Neural cell (in vitro differentiated cells): ENCODE measurements around the gene ACSL6. TPM values are rescaled to one million over a fixed set of nuclear protein-coding genes. Genes with fewer than 3 reads are reported as not detected.

Experiments
- H2AFZ ChIP-seq: fragments of 200-600, 300-800 bp; sonication (generic), shearing (Covaris generic); 2 replicates; pipeline ENCODE4 v1.6.0; 2014; ENCODE audit warnings: low read depth, mild to moderate bottlenecking, antibody characterized with exemption, low read length, moderate library complexity
- H3F3A ChIP-seq: fragments of 200-600 bp; shearing (Covaris generic); 2 replicates; pipeline ENCODE4 v1.6.1; 2016; ENCODE audit warnings: mild to moderate bottlenecking, moderate library complexity, mixed read lengths, antibody characterized with exemption, low read length; ENCODE audit not compliant: insufficient read depth, poor library complexity, severe bottlenecking
- H3K27ac ChIP-seq: fragments of 200-600, 300-800 bp; sonication (generic), shearing (Covaris generic); 2 replicates; pipeline ENCODE4 v1.5.1; 2014; ENCODE audit warnings: mild to moderate bottlenecking, low read length, moderate library complexity
- H3K27me3 ChIP-seq: fragments of 300-800, 200-600 bp; sonication (generic), shearing (Covaris generic); 2 replicates; pipeline ENCODE4 v1.6.0; 2014; ENCODE audit warnings: mild to moderate bottlenecking, low read depth, low read length, moderate library complexity; ENCODE audit not compliant: insufficient read depth
- H3K36me3 ChIP-seq: fragments of 300-800, 200-600 bp; sonication (generic), shearing (Covaris generic); 2 replicates; pipeline ENCODE4 v1.5.1; 2014; ENCODE audit warnings: mild to moderate bottlenecking, antibody characterized with exemption, low read length, moderate library complexity; ENCODE audit not compliant: insufficient read depth
- H3K4me2 ChIP-seq: fragments of 300-800, 200-600 bp; sonication (generic), shearing (Covaris generic); 2 replicates; pipeline ENCODE4 v1.6.0; 2014; ENCODE audit warnings: mild to moderate bottlenecking, low read length
- H3K4me3 ChIP-seq: fragments of 300-800, 200-600 bp; sonication (generic), shearing (Covaris generic); 2 replicates; pipeline ENCODE4 v1.5.1; 2014; ENCODE audit warnings: mild to moderate bottlenecking, low read length, moderate library complexity
- H3K79me2 ChIP-seq: fragments of 200-600 bp; shearing (Covaris generic); replicated peaks from 2 replicates; pipeline ENCODE4 v1.6.0; 2014; ENCODE audit warnings: mild to moderate bottlenecking, low read length, moderate library complexity; ENCODE audit not compliant: insufficient read depth
- H3K9ac ChIP-seq: fragments of 300-800, 200-600 bp; sonication (generic), shearing (Covaris generic); 2 replicates; pipeline ENCODE4 v1.6.1; 2016; ENCODE audit warnings: mild to moderate bottlenecking, low read length, mixed read lengths
- H3K9me2 ChIP-seq: fragments of 200-600 bp; shearing (Covaris generic); 2 replicates; pipeline ENCODE4 v1.6.1; 2016; ENCODE audit warnings: mild to moderate bottlenecking, low read length, mixed read lengths; ENCODE audit not compliant: insufficient read depth
- H3K9me3 ChIP-seq: fragments of 200-600, 300-800 bp; sonication (generic), shearing (Covaris generic); 2 replicates; pipeline ENCODE4 v1.6.1; 2016; ENCODE audit warnings: mild to moderate bottlenecking, mixed run types, low read length, moderate library complexity, mixed read lengths
- H4K20me1 ChIP-seq: fragments of 200-600 bp; shearing (Covaris generic); 2 replicates; pipeline ENCODE4 v1.6.1; 2016; ENCODE audit warnings: mild to moderate bottlenecking, mixed run types; ENCODE audit not compliant: insufficient read depth
- CTCF ChIP-seq: fragments of 450-650 bp; IDR thresholded peaks from 2 replicates; pipeline ENCODE4 v1.5.1; 2014; ENCODE audit warnings: antibody characterized with exemption, mild to moderate bottlenecking, moderate library complexity; ENCODE audit not compliant: poor library complexity, severe bottlenecking
- EP300 ChIP-seq: fragments of 450-650 bp; conservative IDR thresholded peaks from 2 replicates; pipeline ENCODE4 v1.6.1; 2014; ENCODE audit warnings: antibody characterized with exemption, mild to moderate bottlenecking, moderate library complexity; ENCODE audit not compliant: poor library complexity, severe bottlenecking
- EZH2 ChIP-seq: fragments of 200-600, 300-800 bp; shearing (Covaris generic), sonication (generic); IDR thresholded peaks from 2 replicates; pipeline ENCODE4 v1.6.1; 2014; ENCODE audit warnings: antibody characterized with exemption, low read length, borderline replicate concordance, mild to moderate bottlenecking; ENCODE audit not compliant: insufficient read depth, poor library complexity, severe bottlenecking
- MXI1 ChIP-seq: fragments of 450-650 bp; conservative IDR thresholded peaks from 2 replicates; pipeline ENCODE4 v1.6.1; 2014; ENCODE audit warnings: antibody characterized with exemption, mild to moderate bottlenecking; ENCODE audit not compliant: poor library complexity, severe bottlenecking
- POLR2AphosphoS5 ChIP-seq: IDR thresholded peaks from 2 replicates; pipeline ENCODE4 v1.6.1; 2012
- RAD21 ChIP-seq: fragments of 450-650 bp; conservative IDR thresholded peaks from 2 replicates; pipeline ENCODE4 v1.6.1; 2014; ENCODE audit warnings: antibody characterized with exemption, mild to moderate bottlenecking, moderate library complexity
- REST ChIP-seq: IDR thresholded peaks from 2 replicates; pipeline ENCODE4 v1.6.1; 2012; ENCODE audit warnings: borderline replicate concordance
- SMC3 ChIP-seq: fragments of 450-650 bp; conservative IDR thresholded peaks from 2 replicates; pipeline ENCODE4 v1.6.1; 2014; ENCODE audit warnings: antibody characterized with exemption, mild to moderate bottlenecking, moderate library complexity; ENCODE audit not compliant: poor library complexity
- TAF1 ChIP-seq: IDR thresholded peaks from 2 replicates; pipeline ENCODE4 v1.6.1; 2012; ENCODE audit warnings: low read depth
- polyA plus RNA-seq: library from polyadenylated mRNA; depleted of rRNA; stranded (reverse); fragments of >200 nt; gene quantifications from 2 replicates; pipeline ENCODE4 v1.2.3, GENCODE V29; 2014

Gene ACSL6
- polyA plus RNA-seq, 1 donor from 2014 or later, result 30.5 TPM

- no peaks in the 10 kb centered on the region for H3K79me2 ChIP-seq
- H3K27me3 ChIP-seq, result no peaks in the 10 kb centered on the region
- H3K4me2 ChIP-seq, result no peak overlapping the region
- no peaks in the 10 kb centered on the region for H3K36me3 ChIP-seq
- H3K4me3 ChIP-seq, result no peak overlapping the region
- no peak for TF ChIP-seq TAF1
- TF ChIP-seq RAD21, result no peak
- no peak for TF ChIP-seq EZH2
- no peak for TF ChIP-seq EP300
- no peak for TF ChIP-seq SMC3
- no peak for TF ChIP-seq MXI1
- no peak for TF ChIP-seq POLR2AphosphoS5
- no peak overlapping the region for H3K9ac ChIP-seq
- H3K9me2 ChIP-seq, result no peaks in the 10 kb centered on the region
- no peaks in the 10 kb centered on the region for H4K20me1 ChIP-seq
- no peaks in the 10 kb centered on the region for H3K9me3 ChIP-seq
- no peak overlapping the region for H2AFZ ChIP-seq
- H3K27ac ChIP-seq, result no peak overlapping the region
- H3F3A ChIP-seq, result no peaks in the 10 kb centered on the region
These were observed 15.0 kb downstream of the ACSL6 start for GRCh38 chr5:131996210-131997025.

- Histone ChIP-seq H3K4me2 (no peak overlapping the region), H4K20me1 (no peaks in the 10 kb centered on the region), H2AFZ (no peak overlapping the region), H3K27me3 (no peaks in the 10 kb centered on the region), H3K9ac (no peak overlapping the region), H3K27ac (no peak overlapping the region), H3K79me2 (no peaks in the 10 kb centered on the region), H3F3A (no peaks in the 10 kb centered on the region), H3K36me3 (no peaks in the 10 kb centered on the region), H3K9me3 (no peaks in the 10 kb centered on the region), H3K9me2 (no peaks in the 10 kb centered on the region), H3K4me3 (no peak overlapping the region)
- TF ChIP-seq TAF1 (no peak), SMC3 (no peak), EZH2 (no peak)
These were observed 16.8 kb downstream of the ACSL6 start for GRCh38 chr5:131994533-131995226.

GRCh38 chr5:131994090-131994489, 17.4 kb downstream of the ACSL6 start:
- H2AFZ ChIP-seq, result no peak overlapping the region
- TF ChIP-seq REST (no peak), TAF1 (no peak), MXI1 (no peak), RAD21 (no peak), CTCF (no peak), SMC3 (no peak), EP300 (no peak), EZH2 (no peak), POLR2AphosphoS5 (no peak)
- no peaks in the 10 kb centered on the region for H3K27me3 ChIP-seq
- H3F3A ChIP-seq, result no peaks in the 10 kb centered on the region
- H3K4me2 ChIP-seq, result no peak overlapping the region
- H4K20me1 ChIP-seq, result no peaks in the 10 kb centered on the region
- H3K79me2 ChIP-seq, result no peaks in the 10 kb centered on the region
- no peak overlapping the region for H3K27ac ChIP-seq
- no peaks in the 10 kb centered on the region for H3K9me2 ChIP-seq
- H3K9ac ChIP-seq, result no peak overlapping the region
- H3K4me3 ChIP-seq, result no peak overlapping the region
- H3K9me3 ChIP-seq, result no peaks in the 10 kb centered on the region
- H3K36me3 ChIP-seq, result no peaks in the 10 kb centered on the region
